OCI-LY1 (cell line): ENCODE measurements around the gene ANXA6.

Experiments
- CTCF ChIP-seq: fragments of 200-600 bp; sonication (generic), shearing (Covaris generic); IDR thresholded peaks from 2 replicates; pipeline ENCODE4 v1.5.1; 2017; ENCODE audit warnings: mild to moderate bottlenecking, antibody characterized with exemption, low read length, moderate library complexity, mixed read lengths
- EZH2 ChIP-seq: fragments of 200-600 bp; sonication (generic), shearing (Covaris generic); IDR thresholded peaks from 2 replicates; pipeline ENCODE4 v1.8.0; 2017; ENCODE audit warnings: borderline replicate concordance, mixed run types, mild to moderate bottlenecking, antibody characterized with exemption, low read length, moderate library complexity, mixed read lengths

DNA sequence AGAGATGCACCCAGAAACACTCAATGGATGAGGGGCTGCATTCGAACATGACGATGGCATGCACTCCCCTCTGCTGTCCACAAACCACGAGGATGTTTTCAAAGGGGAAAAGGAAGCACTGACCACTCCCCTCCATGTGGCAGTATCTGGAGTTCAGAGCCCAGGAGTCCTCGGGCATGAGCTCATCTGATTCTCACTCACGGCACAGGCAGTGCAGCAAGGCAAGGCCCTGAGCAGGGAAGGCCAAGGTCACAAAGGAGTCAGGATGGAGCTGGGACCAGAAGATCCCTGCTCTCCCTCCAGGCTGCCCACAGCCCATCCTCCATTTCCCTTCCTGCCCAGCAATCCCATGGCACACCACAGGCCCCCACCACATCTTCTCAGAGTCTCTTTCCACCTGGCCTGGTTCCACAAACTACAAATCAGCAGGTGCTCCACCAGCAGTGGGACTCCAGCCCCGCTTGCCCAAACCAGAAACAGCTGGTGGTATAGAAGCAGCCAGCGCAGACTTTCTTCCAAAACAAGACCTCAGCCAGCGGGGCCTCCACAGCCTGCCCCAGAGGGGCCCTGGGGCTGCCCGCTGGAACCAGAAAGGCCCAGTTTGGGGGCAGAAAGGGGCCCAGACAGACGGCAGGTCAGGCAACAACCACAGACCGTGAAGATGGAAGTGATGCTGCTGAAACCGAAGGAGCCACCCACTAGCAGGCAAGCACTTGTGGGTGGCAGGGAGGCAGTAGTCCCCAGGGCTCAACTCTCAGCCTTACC lies 89.0 kb downstream of the ANXA6 start:
- TF ChIP-seq CTCF: no peak
- no peak for TF ChIP-seq EZH2
